ENCODE measurements around the gene BNC2. TPM values are rescaled to one million over a fixed set of nuclear protein-coding genes. Genes with fewer than 3 reads are reported as not detected.
"Not testable (repeated sequence)": the region's sequence is repeated elsewhere in the genome, so short reads cannot be mapped to it uniquely, and the experiment has no call there.

Gene BNC2
- total and polyA plus RNA-seq, 2 experiments from 2014 or later, result 13.8 to 18.5 TPM

DNA sequence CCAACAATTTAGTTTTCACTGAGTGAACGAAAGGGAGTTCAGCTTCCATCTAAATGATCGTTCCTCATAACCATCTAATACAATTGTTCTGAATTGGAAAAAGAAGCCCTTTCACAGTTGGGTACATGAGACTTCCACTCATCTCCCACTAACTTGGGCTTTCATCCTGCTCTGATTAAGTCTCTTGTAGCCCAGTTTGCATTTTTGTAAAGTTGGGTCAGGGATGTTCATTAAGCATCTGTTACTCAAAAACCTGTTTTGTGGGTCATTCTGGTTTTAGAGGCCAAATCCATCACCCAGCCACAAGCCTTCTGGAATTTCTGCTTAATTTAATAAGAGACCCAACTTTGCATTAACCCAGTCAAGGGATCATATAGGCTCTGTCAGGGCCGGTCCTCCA lies 385.3 kb downstream of the BNC2 start:
- Histone ChIP-seq H2AFZ (no peak overlapping the region), H3K9ac (no peak overlapping the region), H3K9me3 (ENCODE audit: low read depth) (no peaks in the 10 kb centered on the region), H4K20me1 (ENCODE audit: insufficient read depth) (no peaks in the 10 kb centered on the region), H3K27ac (no peak overlapping the region), H3K27me3 (replicated peaks; ENCODE audit: insufficient read depth) (no peaks in the 10 kb centered on the region), H3K4me1 (ENCODE audit: insufficient read depth) (0 out of 2 replicates have a peak, but pooled peaks cover 9% of the 10 kb centered on the region), H3F3A (ENCODE audit: insufficient read depth) (no peaks in the 10 kb centered on the region), H3K4me2 (ENCODE audit: unreplicated experiment) (no peak overlapping the region), H3K4me3 (no peak overlapping the region), H3K36me3 (ENCODE audit: low read depth) (no peaks in the 10 kb centered on the region), H3K79me2 (ENCODE audit: insufficient read depth) (peaks cover 25% of the 10 kb centered on the region; the same call in 1 of the 2 replicates), H3K9me2 (ENCODE audit: insufficient read depth) (no peaks in the 10 kb centered on the region)
- DNase-seq, result peak; percentile 10
- in situ Hi-C loops (cut with MboI), result no loop called here
- 99 to 100% methylated on average over 3 of the region's 3 CpGs for WGBS, 2 experiments (ENCODE audit: low coverage in 1 of 2, low lambda C conversion rate in 2 of 2, missing lambda C conversion rate in 2 of 2)
- TF ChIP-seq EZH2 (IDR thresholded peaks at IDR 0.05; ENCODE audit: insufficient read depth, poor library complexity, severe bottlenecking) (no peak), EZH2phosphoT487 (IDR thresholded peaks at IDR 0.05; ENCODE audit: insufficient read depth, low read depth) (no peak)

DNA sequence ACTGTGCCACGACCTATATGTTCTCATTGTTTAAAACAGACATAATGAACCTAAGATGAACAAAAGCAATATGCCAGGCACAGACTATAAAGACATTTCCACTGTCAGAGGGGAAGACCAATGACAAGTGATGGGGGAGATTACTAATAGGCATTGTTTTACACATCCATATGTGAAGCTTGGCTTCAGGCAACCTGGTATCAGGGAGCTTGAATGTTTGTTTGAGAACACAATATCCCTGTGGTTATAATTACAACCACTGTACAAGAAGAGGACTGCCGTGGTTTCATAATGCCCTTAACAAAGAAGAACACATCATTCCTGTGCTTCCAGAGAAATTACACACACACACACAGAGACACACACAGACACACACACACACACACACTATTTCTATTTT lies 385.7 kb downstream of the BNC2 start:
- no peaks in the 10 kb centered on the region for H3K9me3 ChIP-seq (ENCODE audit: low read depth)
- DNase-seq, result no peak
- H3F3A ChIP-seq (ENCODE audit: insufficient read depth), result no peaks in the 10 kb centered on the region
- 97 to 100% methylated on average over 2 of the region's 2 CpGs for WGBS, 2 experiments (ENCODE audit: low coverage in 1 of 2, low lambda C conversion rate in 2 of 2, missing lambda C conversion rate in 2 of 2)
- H3K36me3 ChIP-seq (ENCODE audit: low read depth), result no peaks in the 10 kb centered on the region
- peaks cover 25% of the 10 kb centered on the region; the same call in 1 of the 2 replicates for H3K79me2 ChIP-seq (ENCODE audit: insufficient read depth)
- no peak overlapping the region for H3K4me2 ChIP-seq (ENCODE audit: unreplicated experiment)
- no peaks in the 10 kb centered on the region for H3K9me2 ChIP-seq (ENCODE audit: insufficient read depth)
- no peaks in the 10 kb centered on the region for H4K20me1 ChIP-seq (ENCODE audit: insufficient read depth)
- H2AFZ ChIP-seq, result no peak overlapping the region
- H3K9ac ChIP-seq, result no peak overlapping the region
- TF ChIP-seq EZH2phosphoT487 (IDR thresholded peaks at IDR 0.05; ENCODE audit: insufficient read depth, low read depth) (no peak), EZH2 (IDR thresholded peaks at IDR 0.05; ENCODE audit: insufficient read depth, poor library complexity, severe bottlenecking) (no peak)
- in situ Hi-C loops (cut with MboI), result no loop called here
- no peak overlapping the region for H3K4me3 ChIP-seq
- H3K27ac ChIP-seq, result no peak overlapping the region
- H3K27me3 ChIP-seq (replicated peaks; ENCODE audit: insufficient read depth), result no peaks in the 10 kb centered on the region
- H3K4me1 ChIP-seq (ENCODE audit: insufficient read depth), result 0 out of 2 replicates have a peak, but pooled peaks cover 9% of the 10 kb centered on the region

- Histone ChIP-seq H3K9me2 (ENCODE audit: insufficient read depth) (no peaks in the 10 kb centered on the region), H3K27me3 (replicated peaks; ENCODE audit: insufficient read depth) (no peaks in the 10 kb centered on the region), H3K4me2 (ENCODE audit: unreplicated experiment) (no peak overlapping the region), H3K4me3 (no peak overlapping the region), H3K27ac (no peak overlapping the region), H3K9me3 (ENCODE audit: low read depth) (no peaks in the 10 kb centered on the region), H4K20me1 (ENCODE audit: insufficient read depth) (no peaks in the 10 kb centered on the region), H3K4me1 (ENCODE audit: insufficient read depth) (0 out of 2 replicates have a peak, but pooled peaks cover 9% of the 10 kb centered on the region), H2AFZ (no peak overlapping the region), H3K79me2 (ENCODE audit: insufficient read depth) (peaks cover 21% of the 10 kb centered on the region; the same call in 1 of the 2 replicates), H3K36me3 (ENCODE audit: low read depth) (no peaks in the 10 kb centered on the region), H3F3A (ENCODE audit: insufficient read depth) (no peaks in the 10 kb centered on the region), H3K9ac (no peak overlapping the region)
- no peak for DNase-seq
- WGBS, 2 experiments (ENCODE audit: low coverage in 1 of 2, low lambda C conversion rate in 2 of 2, missing lambda C conversion rate in 2 of 2), result 95 to 96% methylated on average over 5 of the region's 5 CpGs
- in situ Hi-C loops (cut with MboI), result no loop called here
- TF ChIP-seq EZH2phosphoT487 (IDR thresholded peaks at IDR 0.05; ENCODE audit: insufficient read depth, low read depth) (no peak), EZH2 (IDR thresholded peaks at IDR 0.05; ENCODE audit: insufficient read depth, poor library complexity, severe bottlenecking) (no peak)
Measured at GRCh38 chr9:16484180-16484579, 386.3 kb downstream of the BNC2 start.

GRCh38 chr9:16482764-16483163 lies 387.7 kb downstream of the BNC2 start:
- TF ChIP-seq EZH2 (IDR thresholded peaks at IDR 0.05; ENCODE audit: insufficient read depth, poor library complexity, severe bottlenecking), result no peak
- no peak for TF ChIP-seq EZH2phosphoT487 (IDR thresholded peaks at IDR 0.05; ENCODE audit: insufficient read depth, low read depth)
- Histone ChIP-seq H3K79me2 (ENCODE audit: insufficient read depth) (peaks cover 13% of the 10 kb centered on the region; the same call in 1 of the 2 replicates), H4K20me1 (ENCODE audit: insufficient read depth) (no peaks in the 10 kb centered on the region), H3K9me2 (ENCODE audit: insufficient read depth) (no peaks in the 10 kb centered on the region), H3K9me3 (ENCODE audit: low read depth) (no peaks in the 10 kb centered on the region), H3K4me2 (ENCODE audit: unreplicated experiment) (no peak overlapping the region), H3K4me3 (no peak overlapping the region), H3K27ac (no peak overlapping the region), H3F3A (ENCODE audit: insufficient read depth) (no peaks in the 10 kb centered on the region), H3K27me3 (replicated peaks; ENCODE audit: insufficient read depth) (no peaks in the 10 kb centered on the region), H3K4me1 (ENCODE audit: insufficient read depth) (0 out of 2 replicates have a peak, but pooled peaks cover 9% of the 10 kb centered on the region), H3K9ac (no peak overlapping the region), H2AFZ (no peak overlapping the region), H3K36me3 (ENCODE audit: low read depth) (no peaks in the 10 kb centered on the region)
- WGBS, 2 experiments (ENCODE audit: low coverage in 1 of 2, low lambda C conversion rate in 2 of 2, missing lambda C conversion rate in 2 of 2), result 88 to 91% methylated on average over 6 of the region's 6 CpGs
- no peak for DNase-seq
- in situ Hi-C loops (cut with MboI), result no loop called here

- H3K9ac ChIP-seq; H3K4me2 ChIP-seq (ENCODE audit: unreplicated experiment); H3K36me3 ChIP-seq (ENCODE audit: low read depth); DNase-seq; H3K4me3 ChIP-seq; in situ Hi-C loops (cut with MboI); H3F3A ChIP-seq (ENCODE audit: insufficient read depth); H3K27me3 ChIP-seq (replicated peaks; ENCODE audit: insufficient read depth); H3K9me3 ChIP-seq (ENCODE audit: low read depth); H3K27ac ChIP-seq; H2AFZ ChIP-seq; H4K20me1 ChIP-seq (ENCODE audit: insufficient read depth); H3K9me2 ChIP-seq (ENCODE audit: insufficient read depth): not testable (repeated sequence)
- peaks cover 17% of the 10 kb centered on the region for H3K79me2 ChIP-seq (ENCODE audit: insufficient read depth)
- 99 to 100% methylated on average over 13 to 17 of the region's 20 CpGs for WGBS, 2 experiments (ENCODE audit: low coverage in 1 of 2, low lambda C conversion rate in 2 of 2, missing lambda C conversion rate in 2 of 2)
- H3K4me1 ChIP-seq (ENCODE audit: insufficient read depth), result peaks cover 15% of the 10 kb centered on the region
Measured at GRCh38 chr9:16480584-16480983, 389.9 kb downstream of the BNC2 start.

Measured in GM23248 (cell line).